GM21723 (cell line): ENCODE data around the gene CSNK1A1.

ENCODE experiments used
- ATAC-seq: cut with Tn5 transposase; IDR thresholded peaks from one replicate; pipeline ENCODE4 v1.9.1; 2021; ENCODE audit warnings: mild to moderate bottlenecking, moderate library complexity; ENCODE audit not compliant: unreplicated experiment

Gene CSNK1A1

DNA sequence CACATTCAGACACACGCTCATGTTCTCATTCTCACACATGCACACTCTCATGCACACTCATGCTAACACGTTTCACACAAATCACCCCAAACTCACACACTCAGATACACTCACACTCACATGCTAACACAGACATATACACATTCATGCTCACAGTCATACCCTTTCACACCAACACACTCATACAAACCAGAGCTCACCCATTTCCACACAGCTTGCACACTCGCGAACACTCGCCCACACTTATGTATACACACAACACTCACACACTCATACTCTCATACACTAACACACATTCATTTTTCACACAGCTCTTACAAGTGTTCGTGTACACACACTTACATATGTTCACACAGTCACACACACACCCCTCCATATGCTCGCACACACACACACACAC is 108.0 kb downstream of the CSNK1A1 start:
- no peak for ATAC-seq

DNA sequence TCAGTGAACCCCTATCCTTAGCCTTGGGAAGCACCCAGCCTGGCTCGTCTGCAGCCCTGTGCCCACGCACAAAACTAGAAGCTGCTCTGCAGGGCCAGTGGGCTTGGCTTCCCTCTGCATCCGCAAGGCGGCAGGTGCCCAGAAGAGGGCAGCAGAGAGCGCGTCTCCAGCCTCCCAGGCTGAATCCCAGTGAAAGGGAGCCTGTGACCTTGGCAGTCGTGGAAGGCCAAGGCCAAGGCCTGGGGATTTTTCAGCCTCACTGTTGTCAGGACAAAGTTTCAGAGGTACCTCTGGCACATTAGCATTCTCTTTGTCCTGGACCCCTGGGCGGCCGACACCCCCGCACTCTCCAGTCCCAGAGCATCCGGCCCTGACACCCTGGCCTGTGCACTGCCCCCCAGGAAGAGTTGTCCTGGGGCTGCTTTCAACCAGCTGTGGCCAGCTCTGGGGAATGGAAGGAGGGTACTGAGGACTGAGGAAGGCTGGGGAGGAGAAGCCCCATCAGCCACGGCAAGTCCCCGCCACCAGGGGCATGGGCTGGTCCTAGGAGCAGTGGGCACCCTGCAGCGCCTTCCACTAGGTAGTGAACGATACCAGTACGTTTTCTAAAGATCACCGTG is 108.6 kb downstream of the CSNK1A1 start:
- ATAC-seq, result peak; percentile 87
